ENCODE measurements around the gene PHF12.

- TF ChIP-seq GATA2 (IDR thresholded peaks at IDR 0.05; ENCODE audit: low read depth, low read length), result no peak
- TF ChIP-seq GATA3 (IDR thresholded peaks at IDR 0.05; ENCODE audit: low read depth, low read length), result no peak
These were observed 33.9 kb downstream of the PHF12 start for GRCh38 chr17:28917465-28917864.

Data from SH-SY5Y (cell line).